Spleen (tissue), 7 donors: ENCODE results near the gene PMM1.

Experiments used
- POLR2A ChIP-seq, 3 donors: fragments of 450-650 bp; IDR thresholded peaks; one replicate each; pipeline ENCODE4 v1.5.1; 2017; ENCODE audit warnings: antibody characterized with exemption in 3 of 3, mild to moderate bottlenecking in 1 of 3
- TF ChIP-seq, protein P1 (sequence below), 11 experiments: fragments of 200-600 bp in 7 of 11; fragments of 450-650 bp in 4 of 11; sonication (generic) in 4 of 11; IDR thresholded peaks in 8 of 11; conservative IDR thresholded peaks in 3 of 11; 1 replicate in 7 of 11; 2 replicates in 4 of 11; pipeline versions ENCODE4 v1.4.0 to v1.8.0; 2016 to 2021; ENCODE audit warnings: antibody characterized with exemption in 11 of 11, inconsistent platforms in 4 of 11, mild to moderate bottlenecking in 1 of 11
- donor health status: DM: no; HTN: no; CAD: no; lungs with moderate emphysema.
- donor health status: DM: no; HTN: no; CAD: no.
- donor health status: DM: no; HTN: no; CAD: no.

DNA sequence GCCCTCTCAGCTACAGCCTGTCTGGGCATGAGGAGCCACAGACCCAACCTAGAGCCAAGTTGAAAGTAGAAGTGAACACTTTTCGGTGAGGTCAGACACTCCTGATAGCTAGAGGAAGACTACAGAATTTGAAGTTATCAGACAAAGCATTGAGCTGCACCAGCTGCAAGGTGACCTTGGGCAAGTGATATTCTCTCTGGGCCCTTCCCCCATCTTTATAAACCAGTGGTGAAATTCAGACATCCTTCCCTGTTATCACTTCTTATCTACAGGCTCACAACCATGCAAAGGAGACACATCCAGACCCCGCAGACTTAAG, 8.0 kb upstream of the PMM1 start:
- TF ChIP-seq, protein P1, sequence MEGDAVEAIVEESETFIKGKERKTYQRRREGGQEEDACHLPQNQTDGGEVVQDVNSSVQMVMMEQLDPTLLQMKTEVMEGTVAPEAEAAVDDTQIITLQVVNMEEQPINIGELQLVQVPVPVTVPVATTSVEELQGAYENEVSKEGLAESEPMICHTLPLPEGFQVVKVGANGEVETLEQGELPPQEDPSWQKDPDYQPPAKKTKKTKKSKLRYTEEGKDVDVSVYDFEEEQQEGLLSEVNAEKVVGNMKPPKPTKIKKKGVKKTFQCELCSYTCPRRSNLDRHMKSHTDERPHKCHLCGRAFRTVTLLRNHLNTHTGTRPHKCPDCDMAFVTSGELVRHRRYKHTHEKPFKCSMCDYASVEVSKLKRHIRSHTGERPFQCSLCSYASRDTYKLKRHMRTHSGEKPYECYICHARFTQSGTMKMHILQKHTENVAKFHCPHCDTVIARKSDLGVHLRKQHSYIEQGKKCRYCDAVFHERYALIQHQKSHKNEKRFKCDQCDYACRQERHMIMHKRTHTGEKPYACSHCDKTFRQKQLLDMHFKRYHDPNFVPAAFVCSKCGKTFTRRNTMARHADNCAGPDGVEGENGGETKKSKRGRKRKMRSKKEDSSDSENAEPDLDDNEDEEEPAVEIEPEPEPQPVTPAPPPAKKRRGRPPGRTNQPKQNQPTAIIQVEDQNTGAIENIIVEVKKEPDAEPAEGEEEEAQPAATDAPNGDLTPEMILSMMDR (IDR thresholded peaks at IDR 0.05 in 8 of 11, conservative IDR thresholded peaks at IDR 0.05 in 3 of 11) = peak in 2 of 11 experiments; percentile 5 to 26
- TF ChIP-seq POLR2A (IDR thresholded peaks at IDR 0.05) = no peak
